GM06990 (cell line): ENCODE measurements around the gene RAB11FIP5.

Source experiments
- DNase-seq: peaks from one replicate; pipeline ENCODE4 v3.0.0-alpha.2; 2011; ENCODE audit not compliant: insufficient read length; ENCODE audit errors: extremely low read depth
- H3K27me3 ChIP-seq: replicated peaks from 2 replicates; pipeline ENCODE4 v1.6.0; 2011; ENCODE audit warnings: low read length; ENCODE audit not compliant: control insufficient read depth, insufficient read depth
- H3K36me3 ChIP-seq: 2 replicates; pipeline ENCODE4 v1.5.1; 2011; ENCODE audit warnings: low read length; ENCODE audit not compliant: control insufficient read depth, insufficient read depth
- H3K4me3 ChIP-seq: replicated peaks from 2 replicates; pipeline ENCODE4 v1.5.1; 2011; ENCODE audit warnings: low read depth, mild to moderate bottlenecking, control low read depth, low read length
- CTCF ChIP-seq: IDR thresholded peaks from 2 replicates; pipeline ENCODE4 v1.5.1; 2011; ENCODE audit warnings: low read length, control low read depth, mild to moderate bottlenecking, inconsistent platforms; ENCODE audit not compliant: insufficient read depth, poor library complexity, severe bottlenecking

The RAB11FIP5 gene

DNA sequence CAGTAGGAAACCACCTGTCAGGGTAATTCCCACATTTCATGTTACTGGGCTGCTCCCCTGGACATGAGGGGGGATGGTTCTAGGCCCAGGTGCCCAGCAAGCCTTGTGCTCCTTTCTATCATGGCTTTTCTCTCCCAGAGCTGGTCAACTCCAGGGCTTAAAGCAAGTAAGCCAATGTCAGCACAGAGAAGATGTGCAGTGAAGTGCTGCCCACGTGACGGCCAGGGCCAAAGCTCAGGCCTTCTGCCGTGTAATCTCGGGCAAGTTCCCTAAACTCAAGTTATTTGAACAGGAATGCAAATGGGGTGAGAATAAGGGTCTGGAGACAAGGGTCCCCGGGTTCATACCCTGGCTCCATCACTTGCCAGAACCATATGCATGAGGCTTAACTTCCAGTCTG, 57.8 kb downstream of the RAB11FIP5 start:
- TF ChIP-seq CTCF, result no peak
- H3K36me3 ChIP-seq, result no peaks in the 10 kb centered on the region; the same call in 1 of the 2 replicates
- H3K27me3 ChIP-seq, result no peaks in the 10 kb centered on the region
- DNase-seq, result no peak
- no peak overlapping the region for H3K4me3 ChIP-seq

DNA sequence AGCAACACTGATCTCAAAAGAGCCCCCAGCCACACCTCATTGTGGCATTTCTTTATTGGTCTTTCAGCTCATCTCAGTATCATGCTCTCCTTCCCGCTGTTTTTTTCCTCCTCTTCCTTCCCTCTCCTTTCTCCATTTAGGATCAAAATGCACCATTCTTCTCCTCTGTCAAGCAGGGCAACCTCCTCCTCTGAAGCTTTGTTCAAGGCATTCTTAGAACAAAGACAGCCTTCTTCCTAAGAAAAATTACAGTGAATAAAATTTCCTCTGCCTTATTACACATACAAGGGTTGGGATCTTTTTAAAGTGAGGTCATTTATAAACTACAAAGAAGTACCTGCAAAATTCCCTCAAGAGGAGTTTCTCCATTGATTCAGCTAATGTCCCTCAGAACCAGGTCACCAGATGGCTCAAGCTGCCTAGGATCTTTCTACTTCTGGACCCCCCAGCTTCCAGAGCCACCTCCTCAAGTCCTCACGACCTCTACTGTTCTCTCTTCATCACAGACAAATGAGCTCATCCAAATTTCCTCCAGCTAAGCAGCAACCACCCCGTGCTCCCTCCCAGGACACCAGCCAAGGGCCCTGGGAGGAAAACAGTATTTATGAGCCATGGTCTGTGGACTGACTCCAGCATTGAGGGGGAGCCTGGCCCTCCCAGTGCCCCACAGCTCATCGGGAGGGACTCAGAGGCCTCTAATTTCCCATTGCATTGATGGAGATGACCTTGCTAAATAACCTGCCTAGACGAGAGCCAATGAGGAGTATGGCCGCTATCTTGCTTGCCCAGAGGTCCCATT, 59.2 kb downstream of the RAB11FIP5 start:
- Histone ChIP-seq H3K4me3 (no peak overlapping the region), H3K36me3 (no peaks in the 10 kb centered on the region; the same call in 1 of the 2 replicates), H3K27me3 (no peaks in the 10 kb centered on the region)
- no peak for DNase-seq
- no peak for TF ChIP-seq CTCF

DNA sequence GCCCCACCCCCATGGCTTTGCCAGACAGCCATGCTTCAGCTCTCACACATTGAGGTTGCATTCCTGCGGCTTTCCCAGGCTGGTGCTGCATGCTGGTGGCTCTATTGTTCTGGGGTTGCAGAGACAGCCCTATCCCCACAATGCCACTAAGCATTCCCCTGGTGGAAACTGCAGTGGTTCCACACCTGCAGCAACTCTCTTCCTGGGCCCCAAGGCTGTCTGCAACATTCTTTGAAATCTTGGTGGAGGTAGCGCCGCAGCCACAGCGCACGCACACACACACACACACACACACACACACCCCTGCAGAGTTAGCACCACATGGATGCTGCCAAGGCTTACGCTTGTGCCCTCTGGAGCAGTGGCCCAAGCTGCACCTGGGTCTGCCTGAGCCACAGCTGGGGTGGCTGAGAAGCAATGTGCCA, 62.6 kb downstream of the RAB11FIP5 start:
- no peak for TF ChIP-seq CTCF
- Histone ChIP-seq H3K27me3 (no peaks in the 10 kb centered on the region), H3K36me3 (no peaks in the 10 kb centered on the region; the same call in 1 of the 2 replicates), H3K4me3 (no peak overlapping the region)
- no peak for DNase-seq

DNA sequence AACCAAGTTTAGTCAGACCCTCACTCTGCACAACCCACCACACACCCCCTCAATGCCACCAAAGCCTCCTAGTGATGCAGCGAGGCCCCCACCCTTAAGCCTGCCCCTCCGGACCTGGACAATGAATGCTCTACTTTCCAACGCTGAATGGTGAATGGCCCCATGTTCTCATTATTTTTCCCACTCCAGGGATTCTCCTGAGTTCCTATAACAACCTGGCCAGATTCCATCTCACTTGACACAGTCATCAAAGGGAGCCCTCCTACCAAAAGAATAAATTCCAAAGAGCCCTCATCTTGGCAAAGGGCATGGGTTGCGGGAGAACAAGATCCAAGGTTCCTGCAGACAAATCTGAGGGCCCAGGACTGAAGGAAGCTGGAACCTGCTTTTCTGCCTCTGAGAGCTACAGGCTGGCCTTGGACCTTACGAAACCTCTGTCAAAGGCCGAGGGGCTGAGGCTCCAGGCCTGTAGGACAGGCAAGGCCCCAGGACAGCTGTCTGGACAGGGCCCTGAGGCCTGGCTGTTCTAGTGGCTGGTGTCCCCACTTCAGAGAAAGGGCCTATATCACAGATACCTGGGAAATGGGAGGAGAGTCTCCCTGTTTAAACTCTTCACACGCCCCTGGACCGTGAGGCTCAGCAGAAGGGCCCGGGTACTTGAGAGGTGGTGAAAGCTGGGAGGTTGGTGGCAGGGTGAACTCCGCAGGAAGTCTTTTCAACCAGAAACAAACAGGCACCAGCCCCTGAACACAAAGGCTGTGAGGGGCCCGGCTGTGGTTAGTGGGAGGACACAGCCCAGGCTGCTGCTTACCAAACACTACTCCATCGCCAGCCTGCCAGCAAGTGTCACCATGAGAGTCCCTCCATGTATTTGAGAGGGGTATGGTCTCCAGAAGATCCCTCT, 68.6 kb downstream of the RAB11FIP5 start:
- no peaks in the 10 kb centered on the region for H3K36me3 ChIP-seq
- no peak overlapping the region for H3K4me3 ChIP-seq
- no peak for DNase-seq
- TF ChIP-seq CTCF, result no peak
- no peaks in the 10 kb centered on the region for H3K27me3 ChIP-seq

DNA sequence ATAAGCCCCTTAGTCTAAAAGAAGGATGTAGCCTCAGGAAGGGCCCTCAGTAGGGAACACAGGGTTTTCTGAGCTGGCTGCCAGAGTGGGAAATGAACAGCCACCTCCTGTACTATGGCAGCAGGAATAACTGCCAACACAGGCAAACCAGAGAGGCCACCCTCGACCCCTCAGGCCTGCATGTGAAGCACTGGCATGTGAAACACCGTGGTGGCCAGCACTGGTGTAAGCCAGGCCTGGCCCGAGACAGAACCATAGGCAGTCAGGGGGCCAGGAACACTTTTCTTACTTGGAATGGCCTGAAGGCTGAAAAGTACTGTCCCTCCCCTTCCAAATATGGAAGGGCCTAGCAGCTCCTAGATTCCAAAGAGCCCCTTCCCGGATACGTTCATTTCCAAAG, 69.5 kb downstream of the RAB11FIP5 start:
- no peak for TF ChIP-seq CTCF
- no peak for DNase-seq
- no peaks in the 10 kb centered on the region for H3K27me3 ChIP-seq
- no peaks in the 10 kb centered on the region for H3K36me3 ChIP-seq
- no peak overlapping the region for H3K4me3 ChIP-seq
